ENCODE data around the gene ZNF580.

DNA sequence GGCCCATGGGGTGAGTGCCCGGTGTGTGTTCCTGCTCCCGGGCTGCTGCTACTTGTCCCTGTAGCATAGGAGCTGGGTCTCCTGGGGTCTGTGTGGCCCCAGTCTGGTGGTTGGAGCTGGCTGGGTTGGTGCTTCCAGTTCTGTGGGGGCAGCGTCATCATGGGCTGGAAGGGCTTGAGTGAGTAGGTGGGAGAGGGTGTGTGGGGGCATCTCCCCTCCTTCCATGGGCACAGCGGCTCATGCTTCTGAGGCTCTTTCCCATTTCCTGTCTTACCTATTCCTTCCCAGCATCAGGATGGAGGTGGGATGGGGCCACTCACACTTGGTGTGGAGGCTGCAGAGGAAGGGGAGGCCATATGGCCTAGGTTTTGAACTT, 26.2 kb downstream of the ZNF580 start:
- TF ChIP-seq, protein P1, sequence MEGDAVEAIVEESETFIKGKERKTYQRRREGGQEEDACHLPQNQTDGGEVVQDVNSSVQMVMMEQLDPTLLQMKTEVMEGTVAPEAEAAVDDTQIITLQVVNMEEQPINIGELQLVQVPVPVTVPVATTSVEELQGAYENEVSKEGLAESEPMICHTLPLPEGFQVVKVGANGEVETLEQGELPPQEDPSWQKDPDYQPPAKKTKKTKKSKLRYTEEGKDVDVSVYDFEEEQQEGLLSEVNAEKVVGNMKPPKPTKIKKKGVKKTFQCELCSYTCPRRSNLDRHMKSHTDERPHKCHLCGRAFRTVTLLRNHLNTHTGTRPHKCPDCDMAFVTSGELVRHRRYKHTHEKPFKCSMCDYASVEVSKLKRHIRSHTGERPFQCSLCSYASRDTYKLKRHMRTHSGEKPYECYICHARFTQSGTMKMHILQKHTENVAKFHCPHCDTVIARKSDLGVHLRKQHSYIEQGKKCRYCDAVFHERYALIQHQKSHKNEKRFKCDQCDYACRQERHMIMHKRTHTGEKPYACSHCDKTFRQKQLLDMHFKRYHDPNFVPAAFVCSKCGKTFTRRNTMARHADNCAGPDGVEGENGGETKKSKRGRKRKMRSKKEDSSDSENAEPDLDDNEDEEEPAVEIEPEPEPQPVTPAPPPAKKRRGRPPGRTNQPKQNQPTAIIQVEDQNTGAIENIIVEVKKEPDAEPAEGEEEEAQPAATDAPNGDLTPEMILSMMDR (IDR thresholded peaks at IDR 0.05 in 2 of 3, conservative IDR thresholded peaks at IDR 0.05 in 1 of 3; ENCODE audit: insufficient read depth in 2 of 3, low read depth in 1 of 3, low read length in 3 of 3), result no peak
- no peak for TF ChIP-seq ZNF3 (CRISPR knock-in tag; IDR thresholded peaks at IDR 0.05)
